ENCODE data around the gene MAST4.
A peak's percentile ranks its signal among the peaks of the same experiment; 100 is the strongest.

MAST4 gene

GRCh38 chr5:67093279-67093678 lies 497.1 kb downstream of the MAST4 start:
- no peaks in the 10 kb centered on the region for H3K27me3 ChIP-seq (ENCODE audit: control insufficient read depth in 1 of 2, insufficient read depth in 2 of 2, low read length in 2 of 2)
- peak overlapping the region; percentile 53 for H3K27ac ChIP-seq (ENCODE audit: low read depth, low read length)
- H3K4me1 ChIP-seq (ENCODE audit: insufficient read depth, low read length): peaks cover 54% of the 10 kb centered on the region
- H3K9me3 ChIP-seq (ENCODE audit: low read length): no peaks in the 10 kb centered on the region
- no peak overlapping the region for H3K4me3 ChIP-seq (ENCODE audit: low read depth in 1 of 2, low read length in 2 of 2)
- H3K36me3 ChIP-seq (ENCODE audit: insufficient read depth, low read length): peaks cover 7% of the 10 kb centered on the region
- H3K9ac ChIP-seq (ENCODE audit: low read length): no peak overlapping the region

- peak overlapping the region in 1 of 2 donors; percentile 43 for H3K4me3 ChIP-seq (ENCODE audit: low read depth in 1 of 2, low read length in 2 of 2)
- peaks cover 7% of the 10 kb centered on the region for H3K36me3 ChIP-seq (ENCODE audit: insufficient read depth, low read length)
- H3K9me3 ChIP-seq (ENCODE audit: low read length): no peaks in the 10 kb centered on the region
- peaks cover 50% of the 10 kb centered on the region for H3K4me1 ChIP-seq (ENCODE audit: insufficient read depth, low read length)
- H3K27ac ChIP-seq (ENCODE audit: low read depth, low read length): peak overlapping the region; percentile 62
- no peaks in the 10 kb centered on the region for H3K27me3 ChIP-seq (ENCODE audit: control insufficient read depth in 1 of 2, insufficient read depth in 2 of 2, low read length in 2 of 2)
- no peak overlapping the region for H3K9ac ChIP-seq (ENCODE audit: low read length)
These were observed 498.5 kb downstream of the MAST4 start for GRCh38 chr5:67094476-67095300.

- Histone ChIP-seq H3K9ac (ENCODE audit: low read length) (no peak overlapping the region), H3K36me3 (ENCODE audit: insufficient read depth, low read length) (peaks cover 6% of the 10 kb centered on the region), H3K4me1 (ENCODE audit: insufficient read depth, low read length) (peaks cover 50% of the 10 kb centered on the region), H3K27ac (ENCODE audit: low read depth, low read length) (peak overlapping the region; percentile 62), H3K4me3 (ENCODE audit: low read depth in 1 of 2, low read length in 2 of 2) (peak overlapping the region in 1 of 2 donors; percentile 43), H3K27me3 (ENCODE audit: control insufficient read depth in 1 of 2, insufficient read depth in 2 of 2, low read length in 2 of 2) (no peaks in the 10 kb centered on the region), H3K9me3 (ENCODE audit: low read length) (no peaks in the 10 kb centered on the region)
These were observed 499.4 kb downstream of the MAST4 start for GRCh38 chr5:67095346-67096171.

GRCh38 chr5:67098656-67099055 lies 502.5 kb downstream of the MAST4 start:
- Histone ChIP-seq H3K4me1 (ENCODE audit: insufficient read depth, low read length) (peaks cover 29% of the 10 kb centered on the region), H3K27ac (ENCODE audit: low read depth, low read length) (no peak overlapping the region), H3K4me3 (ENCODE audit: low read depth in 1 of 2, low read length in 2 of 2) (no peak overlapping the region), H3K27me3 (ENCODE audit: control insufficient read depth in 1 of 2, insufficient read depth in 2 of 2, low read length in 2 of 2) (no peaks in the 10 kb centered on the region), H3K9ac (ENCODE audit: low read length) (no peak overlapping the region), H3K36me3 (ENCODE audit: insufficient read depth, low read length) (peaks cover 15% of the 10 kb centered on the region), H3K9me3 (ENCODE audit: low read length) (no peaks in the 10 kb centered on the region)

GRCh38 chr5:67100301-67100700 lies 504.1 kb downstream of the MAST4 start:
- H3K9ac ChIP-seq (ENCODE audit: low read length): no peak overlapping the region
- peaks cover 15% of the 10 kb centered on the region for H3K4me1 ChIP-seq (ENCODE audit: insufficient read depth, low read length)
- no peaks in the 10 kb centered on the region for H3K9me3 ChIP-seq (ENCODE audit: low read length)
- H3K36me3 ChIP-seq (ENCODE audit: insufficient read depth, low read length): peaks cover 15% of the 10 kb centered on the region
- no peak overlapping the region for H3K27ac ChIP-seq (ENCODE audit: low read depth, low read length)
- no peaks in the 10 kb centered on the region for H3K27me3 ChIP-seq (ENCODE audit: control insufficient read depth in 1 of 2, insufficient read depth in 2 of 2, low read length in 2 of 2)
- H3K4me3 ChIP-seq (ENCODE audit: low read depth in 1 of 2, low read length in 2 of 2): no peak overlapping the region

GRCh38 chr5:67102708-67103107 lies 506.5 kb downstream of the MAST4 start:
- Histone ChIP-seq H3K27me3 (ENCODE audit: control insufficient read depth in 1 of 2, insufficient read depth in 2 of 2, low read length in 2 of 2) (no peaks in the 10 kb centered on the region), H3K4me3 (ENCODE audit: low read depth in 1 of 2, low read length in 2 of 2) (no peak overlapping the region), H3K9me3 (ENCODE audit: low read length) (no peaks in the 10 kb centered on the region), H3K36me3 (ENCODE audit: insufficient read depth, low read length) (peaks cover 20% of the 10 kb centered on the region), H3K9ac (ENCODE audit: low read length) (no peak overlapping the region), H3K27ac (ENCODE audit: low read depth, low read length) (no peak overlapping the region), H3K4me1 (ENCODE audit: insufficient read depth, low read length) (peaks cover 3% of the 10 kb centered on the region)

GRCh38 chr5:67104859-67105258 lies 508.7 kb downstream of the MAST4 start:
- Histone ChIP-seq H3K27me3 (ENCODE audit: control insufficient read depth in 1 of 2, insufficient read depth in 2 of 2, low read length in 2 of 2) (no peaks in the 10 kb centered on the region), H3K36me3 (ENCODE audit: insufficient read depth, low read length) (peaks cover 20% of the 10 kb centered on the region), H3K4me1 (ENCODE audit: insufficient read depth, low read length) (no peaks in the 10 kb centered on the region), H3K27ac (ENCODE audit: low read depth, low read length) (no peak overlapping the region), H3K4me3 (ENCODE audit: low read depth in 1 of 2, low read length in 2 of 2) (no peak overlapping the region), H3K9me3 (ENCODE audit: low read length) (no peaks in the 10 kb centered on the region), H3K9ac (ENCODE audit: low read length) (no peak overlapping the region)

GRCh38 chr5:67105270-67105669 lies 509.1 kb downstream of the MAST4 start:
- Histone ChIP-seq H3K36me3 (ENCODE audit: insufficient read depth, low read length) (peaks cover 20% of the 10 kb centered on the region), H3K9ac (ENCODE audit: low read length) (no peak overlapping the region), H3K4me3 (ENCODE audit: low read depth in 1 of 2, low read length in 2 of 2) (no peak overlapping the region), H3K27ac (ENCODE audit: low read depth, low read length) (no peak overlapping the region), H3K4me1 (ENCODE audit: insufficient read depth, low read length) (no peaks in the 10 kb centered on the region), H3K9me3 (ENCODE audit: low read length) (no peaks in the 10 kb centered on the region), H3K27me3 (ENCODE audit: control insufficient read depth in 1 of 2, insufficient read depth in 2 of 2, low read length in 2 of 2) (no peaks in the 10 kb centered on the region)

GRCh38 chr5:67106626-67107342 lies 510.6 kb downstream of the MAST4 start:
- Histone ChIP-seq H3K27ac (ENCODE audit: low read depth, low read length) (no peak overlapping the region), H3K9ac (ENCODE audit: low read length) (no peak overlapping the region), H3K9me3 (ENCODE audit: low read length) (no peaks in the 10 kb centered on the region), H3K36me3 (ENCODE audit: insufficient read depth, low read length) (peaks cover 15% of the 10 kb centered on the region), H3K4me3 (ENCODE audit: low read depth in 1 of 2, low read length in 2 of 2) (no peak overlapping the region), H3K27me3 (ENCODE audit: control insufficient read depth in 1 of 2, insufficient read depth in 2 of 2, low read length in 2 of 2) (no peaks in the 10 kb centered on the region), H3K4me1 (ENCODE audit: insufficient read depth, low read length) (no peaks in the 10 kb centered on the region)

GRCh38 chr5:67111779-67112178 lies 515.6 kb downstream of the MAST4 start:
- Histone ChIP-seq H3K27me3 (ENCODE audit: control insufficient read depth in 1 of 2, insufficient read depth in 2 of 2, low read length in 2 of 2) (no peaks in the 10 kb centered on the region), H3K4me3 (ENCODE audit: low read depth in 1 of 2, low read length in 2 of 2) (no peak overlapping the region), H3K9me3 (ENCODE audit: low read length) (no peaks in the 10 kb centered on the region), H3K36me3 (ENCODE audit: insufficient read depth, low read length) (peaks cover 4% of the 10 kb centered on the region), H3K27ac (ENCODE audit: low read depth, low read length) (no peak overlapping the region), H3K9ac (ENCODE audit: low read length) (no peak overlapping the region), H3K4me1 (ENCODE audit: insufficient read depth, low read length) (no peaks in the 10 kb centered on the region)

- Histone ChIP-seq H3K27me3 (ENCODE audit: control insufficient read depth in 1 of 2, insufficient read depth in 2 of 2, low read length in 2 of 2) (no peaks in the 10 kb centered on the region), H3K36me3 (ENCODE audit: insufficient read depth, low read length) (peaks cover 4% of the 10 kb centered on the region), H3K4me1 (ENCODE audit: insufficient read depth, low read length) (no peaks in the 10 kb centered on the region), H3K9ac (ENCODE audit: low read length) (no peak overlapping the region), H3K4me3 (ENCODE audit: low read depth in 1 of 2, low read length in 2 of 2) (no peak overlapping the region), H3K27ac (ENCODE audit: low read depth, low read length) (no peak overlapping the region), H3K9me3 (ENCODE audit: low read length) (no peaks in the 10 kb centered on the region)
These were observed 519.1 kb downstream of the MAST4 start for GRCh38 chr5:67115246-67115645.
